HEK293 (cell line): Measurements from ENCODE around the gene TOR2A.

Experiments used
- KLF8 ChIP-seq: fragments of 450-650 bp; formaldehyde crosslinking; IDR thresholded peaks from 2 replicates; pipeline ENCODE4 v1.5.1; 2016; ENCODE audit warnings: missing biosample characterization, missing genetic modification characterization
- SETDB1 ChIP-seq: IDR thresholded peaks from one replicate; pipeline ENCODE4 v1.6.1; 2017; ENCODE audit warnings: mild to moderate bottlenecking, low read length, moderate library complexity, mixed read lengths; ENCODE audit not compliant: insufficient read length
- YY1 ChIP-seq: fragments of 450-650 bp; formaldehyde crosslinking; IDR thresholded peaks from 2 replicates; pipeline ENCODE4 v1.5.1; 2018; ENCODE audit warnings: missing biosample characterization, missing genetic modification characterization
- ZBTB7A ChIP-seq: fragments of 450-650 bp; formaldehyde crosslinking; IDR thresholded peaks from 2 replicates; pipeline ENCODE4 v1.5.1; 2016; ENCODE audit warnings: low read depth, missing biosample characterization, missing genetic modification characterization
- ZNF239 ChIP-seq: fragments of 450-650 bp; formaldehyde crosslinking; IDR thresholded peaks from 2 replicates; pipeline ENCODE4 v1.5.1; 2016; ENCODE audit warnings: missing biosample characterization, missing genetic modification characterization
- ZNF473 ChIP-seq: fragments of 450-650 bp; formaldehyde crosslinking; IDR thresholded peaks from 2 replicates; pipeline ENCODE4 v1.5.1; 2017; ENCODE audit warnings: missing biosample characterization, missing genetic modification characterization
- ZNF623 ChIP-seq: fragments of 450-650 bp; formaldehyde crosslinking; IDR thresholded peaks from 2 replicates; pipeline ENCODE4 v1.5.1; 2016; ENCODE audit warnings: missing biosample characterization, missing genetic modification characterization
- ZNF629 ChIP-seq: fragments of 450-650 bp; formaldehyde crosslinking; IDR thresholded peaks from 2 replicates; pipeline ENCODE4 v1.5.1; 2017; ENCODE audit warnings: missing biosample characterization, missing genetic modification characterization
- TF ChIP-seq, protein P1 (sequence below): fragments of 450-650 bp; formaldehyde crosslinking; IDR thresholded peaks from 2 replicates; pipeline ENCODE4 v1.5.1; 2016; ENCODE audit warnings: missing biosample characterization, missing genetic modification characterization
- TF ChIP-seq, protein P2 (sequence below): fragments of 450-650 bp; formaldehyde crosslinking; IDR thresholded peaks from 2 replicates; pipeline ENCODE4 v1.5.1; 2016; ENCODE audit warnings: missing biosample characterization, missing genetic modification characterization
- TF ChIP-seq, protein P3 (sequence below): fragments of 450-650 bp; formaldehyde crosslinking; optimal IDR thresholded peaks from 2 replicates; pipeline ENCODE3; 2016; ENCODE audit warnings: missing biosample characterization, mild to moderate bottlenecking, missing genetic modification characterization
- TF ChIP-seq, protein P4 (sequence below): fragments of 450-650 bp; formaldehyde crosslinking; IDR thresholded peaks from 2 replicates; pipeline ENCODE4; 2016; ENCODE audit warnings: missing biosample characterization, missing genetic modification characterization

DNA sequence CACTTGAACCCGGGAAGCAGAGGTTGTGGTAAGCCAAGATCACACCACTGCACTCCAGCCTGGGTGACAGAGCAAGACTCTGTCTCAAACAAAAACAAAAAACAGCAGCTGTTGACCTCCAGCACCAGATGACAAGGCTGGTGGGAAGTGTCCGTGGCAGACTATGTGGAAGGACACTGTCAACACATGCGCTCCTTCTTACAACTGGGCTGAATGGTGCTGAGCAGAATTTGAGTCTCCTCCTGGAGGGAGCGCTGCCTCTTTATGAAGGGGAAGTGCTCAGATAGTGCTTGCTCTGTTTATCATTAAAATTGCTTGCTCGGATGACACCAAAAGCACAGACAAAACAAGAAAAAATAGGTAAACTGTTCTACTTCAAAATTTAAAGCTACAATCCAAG lies 37.5 kb downstream of the TOR2A start:
- TF ChIP-seq ZNF239 (tag by site-specific recombination) (no peak), ZNF629 (tag by site-specific recombination) (no peak), ZBTB7A (tag by site-specific recombination) (no peak), SETDB1 (no peak), ZNF623 (tag by site-specific recombination) (no peak), KLF8 (no peak), YY1 (no peak), ZNF473 (tag by site-specific recombination) (no peak)
- TF ChIP-seq, protein P1, sequence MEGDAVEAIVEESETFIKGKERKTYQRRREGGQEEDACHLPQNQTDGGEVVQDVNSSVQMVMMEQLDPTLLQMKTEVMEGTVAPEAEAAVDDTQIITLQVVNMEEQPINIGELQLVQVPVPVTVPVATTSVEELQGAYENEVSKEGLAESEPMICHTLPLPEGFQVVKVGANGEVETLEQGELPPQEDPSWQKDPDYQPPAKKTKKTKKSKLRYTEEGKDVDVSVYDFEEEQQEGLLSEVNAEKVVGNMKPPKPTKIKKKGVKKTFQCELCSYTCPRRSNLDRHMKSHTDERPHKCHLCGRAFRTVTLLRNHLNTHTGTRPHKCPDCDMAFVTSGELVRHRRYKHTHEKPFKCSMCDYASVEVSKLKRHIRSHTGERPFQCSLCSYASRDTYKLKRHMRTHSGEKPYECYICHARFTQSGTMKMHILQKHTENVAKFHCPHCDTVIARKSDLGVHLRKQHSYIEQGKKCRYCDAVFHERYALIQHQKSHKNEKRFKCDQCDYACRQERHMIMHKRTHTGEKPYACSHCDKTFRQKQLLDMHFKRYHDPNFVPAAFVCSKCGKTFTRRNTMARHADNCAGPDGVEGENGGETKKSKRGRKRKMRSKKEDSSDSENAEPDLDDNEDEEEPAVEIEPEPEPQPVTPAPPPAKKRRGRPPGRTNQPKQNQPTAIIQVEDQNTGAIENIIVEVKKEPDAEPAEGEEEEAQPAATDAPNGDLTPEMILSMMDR (tag by site-specific recombination): no peak
- TF ChIP-seq, protein P2, sequence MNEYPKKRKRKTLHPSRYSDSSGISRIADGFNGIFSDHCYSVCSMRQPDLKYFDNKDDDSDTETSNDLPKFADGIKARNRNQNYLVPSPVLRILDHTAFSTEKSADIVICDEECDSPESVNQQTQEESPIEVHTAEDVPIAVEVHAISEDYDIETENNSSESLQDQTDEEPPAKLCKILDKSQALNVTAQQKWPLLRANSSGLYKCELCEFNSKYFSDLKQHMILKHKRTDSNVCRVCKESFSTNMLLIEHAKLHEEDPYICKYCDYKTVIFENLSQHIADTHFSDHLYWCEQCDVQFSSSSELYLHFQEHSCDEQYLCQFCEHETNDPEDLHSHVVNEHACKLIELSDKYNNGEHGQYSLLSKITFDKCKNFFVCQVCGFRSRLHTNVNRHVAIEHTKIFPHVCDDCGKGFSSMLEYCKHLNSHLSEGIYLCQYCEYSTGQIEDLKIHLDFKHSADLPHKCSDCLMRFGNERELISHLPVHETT (tag by site-specific recombination): no peak
- TF ChIP-seq, protein P3, sequence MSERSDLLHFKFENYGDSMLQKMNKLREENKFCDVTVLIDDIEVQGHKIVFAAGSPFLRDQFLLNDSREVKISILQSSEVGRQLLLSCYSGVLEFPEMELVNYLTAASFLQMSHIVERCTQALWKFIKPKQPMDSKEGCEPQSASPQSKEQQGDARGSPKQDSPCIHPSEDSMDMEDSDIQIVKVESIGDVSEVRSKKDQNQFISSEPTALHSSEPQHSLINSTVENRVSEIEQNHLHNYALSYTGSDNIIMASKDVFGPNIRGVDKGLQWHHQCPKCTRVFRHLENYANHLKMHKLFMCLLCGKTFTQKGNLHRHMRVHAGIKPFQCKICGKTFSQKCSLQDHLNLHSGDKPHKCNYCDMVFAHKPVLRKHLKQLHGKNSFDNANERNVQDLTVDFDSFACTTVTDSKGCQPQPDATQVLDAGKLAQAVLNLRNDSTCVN: no peak
- TF ChIP-seq, protein P4, sequence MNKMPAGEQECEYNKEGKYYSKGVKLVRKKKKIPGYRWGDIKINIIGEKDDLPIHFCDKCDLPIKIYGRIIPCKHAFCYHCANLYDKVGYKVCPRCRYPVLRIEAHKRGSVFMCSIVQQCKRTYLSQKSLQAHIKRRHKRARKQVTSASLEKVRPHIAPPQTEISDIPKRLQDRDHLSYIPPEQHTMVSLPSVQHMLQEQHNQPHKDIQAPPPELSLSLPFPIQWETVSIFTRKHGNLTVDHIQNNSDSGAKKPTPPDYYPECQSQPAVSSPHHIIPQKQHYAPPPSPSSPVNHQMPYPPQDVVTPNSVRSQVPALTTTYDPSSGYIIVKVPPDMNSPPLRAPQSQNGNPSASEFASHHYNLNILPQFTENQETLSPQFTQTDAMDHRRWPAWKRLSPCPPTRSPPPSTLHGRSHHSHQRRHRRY (tag by site-specific recombination): no peak
